ENCODE results near the gene SLC37A3.
"Not testable (repeated sequence)": the region's sequence is repeated elsewhere in the genome, so short reads cannot be mapped to it uniquely, and the experiment has no call there.

Gene SLC37A3

GRCh38 chr7:140426130-140426529 lies 27.8 kb upstream of the SLC37A3 start:
- H4K20me1 ChIP-seq, result no peaks in the 10 kb centered on the region
- H3K27me3 ChIP-seq, result no peaks in the 10 kb centered on the region
- H3K4me2 ChIP-seq, result no peak overlapping the region
- peaks cover 0 to 5% (median 0%) of the 10 kb centered on the region in 11 experiments; a peak in 3 of 22 replicates for H3K9me3 ChIP-seq (replicated peaks in 1 of 11)
- H3K4me3 ChIP-seq, result no peak overlapping the region
- no peak overlapping the region for H3K9ac ChIP-seq
- H3K36me3 ChIP-seq, result no peaks in the 10 kb centered on the region
- H3K4me1 ChIP-seq, result no peaks in the 10 kb centered on the region
- no peak overlapping the region for H3K27ac ChIP-seq
- TF ChIP-seq Cebpa-rat (IDR thresholded peaks at IDR 0.05), result no peak

GRCh38 chr7:140425718-140426117 lies 27.4 kb upstream of the SLC37A3 start:
- Histone ChIP-seq H4K20me1 (no peaks in the 10 kb centered on the region), H3K9ac (no peak overlapping the region), H3K4me1 (no peaks in the 10 kb centered on the region), H3K27ac (no peak overlapping the region), H3K36me3 (no peaks in the 10 kb centered on the region), H3K27me3 (no peaks in the 10 kb centered on the region), H3K9me3 (replicated peaks in 1 of 11) (peaks cover 0 to 4% (median 0%) of the 10 kb centered on the region in 11 experiments; a peak in 3 of 22 replicates), H3K4me2 (no peak overlapping the region), H3K4me3 (no peak overlapping the region)
- TF ChIP-seq Cebpa-rat (IDR thresholded peaks at IDR 0.05), result no peak

- Histone ChIP-seq H4K20me1 (no peaks in the 10 kb centered on the region), H3K4me3 (no peak overlapping the region), H3K4me2 (no peak overlapping the region), H3K4me1 (peaks cover 0 to 7% (median 0%) of the 10 kb centered on the region in 10 experiments; a peak in 3 of 20 replicates), H3K9me3 (replicated peaks in 1 of 11) (no peaks in the 10 kb centered on the region), H3K36me3 (no peaks in the 10 kb centered on the region), H3K9ac (no peak overlapping the region), H3K27me3 (no peaks in the 10 kb centered on the region), H3K27ac (no peak overlapping the region)
- no peak for TF ChIP-seq Cebpa-rat (IDR thresholded peaks at IDR 0.05)
These were observed 25.2 kb upstream of the SLC37A3 start for GRCh38 chr7:140423501-140423900.

GRCh38 chr7:140421521-140421920 lies 23.2 kb upstream of the SLC37A3 start:
- TF ChIP-seq Cebpa-rat (IDR thresholded peaks at IDR 0.05), result no peak
- no peaks in the 10 kb centered on the region for H3K36me3 ChIP-seq
- H3K4me3 ChIP-seq, result no peak overlapping the region
- peaks cover 0 to 14% (median 7%) of the 10 kb centered on the region in 10 experiments; a peak in 12 of 20 replicates for H3K4me1 ChIP-seq
- no peaks in the 10 kb centered on the region for H3K27me3 ChIP-seq
- H3K9me3 ChIP-seq (replicated peaks in 1 of 11), result no peaks in the 10 kb centered on the region
- H3K9ac ChIP-seq, result no peak overlapping the region
- no peak overlapping the region for H3K27ac ChIP-seq
- H3K4me2 ChIP-seq, result no peak overlapping the region
- no peaks in the 10 kb centered on the region for H4K20me1 ChIP-seq

GRCh38 chr7:140418653-140419052 lies 20.3 kb upstream of the SLC37A3 start:
- H3K27ac ChIP-seq, result no peak overlapping the region
- H3K4me2 ChIP-seq, result no peak overlapping the region
- H3K36me3 ChIP-seq, result no peaks in the 10 kb centered on the region
- H3K4me3 ChIP-seq, result no peak overlapping the region
- H3K9me3 ChIP-seq (replicated peaks in 1 of 11), result no peaks in the 10 kb centered on the region
- H3K9ac ChIP-seq, result no peak overlapping the region
- no peaks in the 10 kb centered on the region for H4K20me1 ChIP-seq
- no peaks in the 10 kb centered on the region for H3K27me3 ChIP-seq
- H3K4me1 ChIP-seq, result peaks cover 0 to 14% (median 7%) of the 10 kb centered on the region in 10 experiments; a peak in 12 of 20 replicates
- no peak for TF ChIP-seq Cebpa-rat (IDR thresholded peaks at IDR 0.05)

GRCh38 chr7:140418156-140418472 lies 19.8 kb upstream of the SLC37A3 start:
- not testable (repeated sequence) for H3K27ac ChIP-seq, H3K9ac ChIP-seq, H3K27me3 ChIP-seq

GRCh38 chr7:140417456-140418155 lies 19.3 kb upstream of the SLC37A3 start:
- peaks cover 0 to 8% (median 5%) of the 10 kb centered on the region in 11 experiments; a peak in 4 of 22 replicates for H3K9me3 ChIP-seq (replicated peaks in 1 of 11)
- H3K4me2 ChIP-seq, result peak overlapping the region in 7 of 11 experiments; percentile 13 to 51 (median 34); a peak in 11 of 22 replicates
- no peaks in the 10 kb centered on the region for H4K20me1 ChIP-seq
- H3K27ac ChIP-seq, result no peak overlapping the region
- TF ChIP-seq Cebpa-rat (IDR thresholded peaks at IDR 0.05), result no peak
- no peak overlapping the region for H3K4me3 ChIP-seq
- no peaks in the 10 kb centered on the region for H3K36me3 ChIP-seq
- H3K4me1 ChIP-seq, result peaks cover 0 to 14% (median 7%) of the 10 kb centered on the region in 10 experiments; a peak in 12 of 20 replicates
- H3K27me3 ChIP-seq, result no peaks in the 10 kb centered on the region
- peak overlapping the region in 1 of 11 experiments; percentile 33; a peak in 1 of 22 replicates for H3K9ac ChIP-seq

More at GRCh38 chr7:140418156-140418472, 19.8 kb upstream of the SLC37A3 start:
- not testable (repeated sequence) for H3K4me2 ChIP-seq; H4K20me1 ChIP-seq; H3K4me3 ChIP-seq; H3K9me3 ChIP-seq (replicated peaks in 1 of 11); H3K36me3 ChIP-seq
- H3K4me1 ChIP-seq, result peaks cover 0 to 14% (median 7%) of the 10 kb centered on the region in 10 experiments; a peak in 12 of 20 replicates

- TF ChIP-seq Cebpa-rat (IDR thresholded peaks at IDR 0.05), result no peak
- H3K36me3 ChIP-seq, result no peaks in the 10 kb centered on the region
These were observed 18.2 kb upstream of the SLC37A3 start for GRCh38 chr7:140416560-140416959.

GRCh38 chr7:140415816-140416215 lies 17.5 kb upstream of the SLC37A3 start:
- not testable (repeated sequence) for H3K27me3 ChIP-seq; H3K9ac ChIP-seq; H3K36me3 ChIP-seq; H4K20me1 ChIP-seq; H3K4me2 ChIP-seq; H3K9me3 ChIP-seq (replicated peaks in 1 of 11); H3K4me3 ChIP-seq; H3K27ac ChIP-seq
- H3K4me1 ChIP-seq, result peaks cover 0 to 14% (median 7%) of the 10 kb centered on the region in 10 experiments; a peak in 12 of 20 replicates

More at GRCh38 chr7:140416560-140416959, 18.2 kb upstream of the SLC37A3 start:
- no peaks in the 10 kb centered on the region for H3K27me3 ChIP-seq
- no peak overlapping the region for H3K9ac ChIP-seq
- H3K9me3 ChIP-seq (replicated peaks in 1 of 11), result peaks cover 0 to 8% (median 5%) of the 10 kb centered on the region in 11 experiments; a peak in 4 of 22 replicates
- no peaks in the 10 kb centered on the region for H4K20me1 ChIP-seq
- no peak overlapping the region for H3K4me3 ChIP-seq
- peaks cover 0 to 14% (median 7%) of the 10 kb centered on the region in 10 experiments; a peak in 12 of 20 replicates for H3K4me1 ChIP-seq
- H3K4me2 ChIP-seq, result no peak overlapping the region
- H3K27ac ChIP-seq, result no peak overlapping the region

- no peak overlapping the region for H3K27ac ChIP-seq
- no peak overlapping the region for H3K4me3 ChIP-seq
- no peaks in the 10 kb centered on the region for H4K20me1 ChIP-seq
- no peaks in the 10 kb centered on the region for H3K27me3 ChIP-seq
- no peak for TF ChIP-seq Cebpa-rat (IDR thresholded peaks at IDR 0.05)
- H3K4me2 ChIP-seq, result no peak overlapping the region
- H3K4me1 ChIP-seq, result peaks cover 0 to 14% (median 7%) of the 10 kb centered on the region in 10 experiments; a peak in 12 of 20 replicates
- H3K9me3 ChIP-seq (replicated peaks in 1 of 11), result peaks cover 0 to 8% (median 5%) of the 10 kb centered on the region in 11 experiments; a peak in 4 of 22 replicates
- H3K36me3 ChIP-seq, result no peaks in the 10 kb centered on the region
- H3K9ac ChIP-seq, result no peak overlapping the region
These were observed 17.0 kb upstream of the SLC37A3 start for GRCh38 chr7:140415361-140415760.
